K562 (cell line): Measurements from ENCODE around the gene NMNAT2. TPM values are rescaled to one million over a fixed set of nuclear protein-coding genes. Genes with fewer than 3 reads are reported as not detected.

Experiments used
- ARID1B ChIP-seq: fragments of 450-650 bp; IDR thresholded peaks from 2 replicates; pipeline ENCODE4 v1.6.1; 2016; ENCODE audit warnings: antibody characterized with exemption, mild to moderate bottlenecking, inconsistent platforms
- BACH1 ChIP-seq: fragments of 200-800 bp; sonication (Bioruptor generic); IDR thresholded peaks from 2 replicates; pipeline ENCODE4 v1.6.1; 2016; ENCODE audit warnings: missing genetic modification characterization, missing compliant biosample characterization
- CTBP1 ChIP-seq: fragments of 450-650 bp; IDR thresholded peaks from 2 replicates; pipeline ENCODE4 v1.6.1; 2016; ENCODE audit warnings: borderline replicate concordance
- DIDO1 ChIP-seq: fragments of 450-650 bp; IDR thresholded peaks from 2 replicates; pipeline ENCODE4 v1.6.1; 2016; ENCODE audit warnings: low read depth, missing biosample characterization, missing genetic modification characterization
- EP400 ChIP-seq: fragments of 450-650 bp; IDR thresholded peaks from 2 replicates; pipeline ENCODE4 v1.6.1; 2017; ENCODE audit warnings: antibody characterized with exemption, mild to moderate bottlenecking, moderate library complexity
- FIP1L1 ChIP-seq: fragments of 200-400 bp; formaldehyde crosslinking; IDR thresholded peaks from 2 replicates; pipeline ENCODE4 v1.6.1; 2018; ENCODE audit warnings: mild to moderate bottlenecking, low read depth, low read length; ENCODE audit not compliant: poor library complexity, severe bottlenecking
- FOXK2 ChIP-seq, 2 experiments: fragments of 450-650 bp; IDR thresholded peaks in 1 of 2; conservative IDR thresholded peaks in 1 of 2; 2 replicates each; pipeline ENCODE4 v1.6.1; 2016; ENCODE audit warnings: low read depth in 2 of 2, mild to moderate bottlenecking in 1 of 2
- GABPA ChIP-seq: fragments of 200-800 bp; sonication (Bioruptor generic); conservative IDR thresholded peaks from 2 replicates; pipeline ENCODE4 v1.6.1; 2016; ENCODE audit warnings: low read depth, missing genetic modification characterization, missing compliant biosample characterization
- KAT7 ChIP-seq: sonication (generic); formaldehyde crosslinking; IDR thresholded peaks from 2 replicates; pipeline ENCODE4 v1.8.0; 2022; ENCODE audit warnings: missing genetic modification reagents, mild to moderate bottlenecking, borderline replicate concordance
- NFYB ChIP-seq: IDR thresholded peaks from 2 replicates; pipeline ENCODE4 v1.6.1; 2011; ENCODE audit warnings: mild to moderate bottlenecking, moderate library complexity; ENCODE audit not compliant: insufficient read length; ENCODE audit errors: extremely low read depth
- NR4A1 ChIP-seq, 2 experiments: fragments of 250-450 bp in 1 of 2; fragments of 450-650 bp in 1 of 2; sonication (Bioruptor Pico) in 1 of 2; IDR thresholded peaks; 2 replicates each; pipeline versions ENCODE4 v1.4.0 to v1.6.1; 2016 to 2020; ENCODE audit warnings: mild to moderate bottlenecking in 2 of 2, missing compliant biosample characterization in 1 of 2, missing genetic modification characterization in 1 of 2, moderate library complexity in 1 of 2
- PML ChIP-seq: IDR thresholded peaks from 2 replicates; pipeline ENCODE4 v1.6.1; 2012; ENCODE audit warnings: low read length, inconsistent platforms
- RHOXF2B ChIP-seq: fragments of 250-450 bp; sonication (Bioruptor Pico); conservative IDR thresholded peaks from 2 replicates; pipeline ENCODE4 v1.5.1; 2021
- SLC30A9 ChIP-seq: fragments of 250-450 bp; sonication (Bioruptor Pico); IDR thresholded peaks from 2 replicates; pipeline ENCODE4 v1.8.0; 2022; ENCODE audit warnings: mild to moderate bottlenecking, moderate library complexity
- SRF ChIP-seq, 2 experiments: fragments of 250-450, 450-650 bp in 1 of 2; sonication (Bioruptor Pico) in 1 of 2; sonication (generic) in 1 of 2; formaldehyde crosslinking; IDR thresholded peaks; 2 replicates each; pipeline versions ENCODE4 v1.5.0 to v1.5.1; 2020 to 2022; ENCODE audit warnings: mild to moderate bottlenecking in 1 of 2, missing genetic modification reagents in 1 of 2
- TARDBP ChIP-seq: fragments of 450-650 bp; IDR thresholded peaks from 2 replicates; pipeline ENCODE4 v1.6.1; 2016
- TFE3 ChIP-seq: fragments of 450-650 bp; formaldehyde crosslinking; IDR thresholded peaks from 2 replicates; pipeline ENCODE4 v1.4.0; 2020; ENCODE audit warnings: mild to moderate bottlenecking, mixed read lengths
- U2AF1 ChIP-seq: fragments of 200-400 bp; formaldehyde crosslinking; optimal IDR thresholded peaks from 2 replicates; pipeline ENCODE3; 2017; ENCODE audit warnings: mild to moderate bottlenecking, low read depth, low read length, moderate library complexity
- ZNF12 ChIP-seq: sonication (generic); formaldehyde crosslinking; IDR thresholded peaks from 2 replicates; pipeline ENCODE4 v1.4.0; 2020; ENCODE audit warnings: mild to moderate bottlenecking, missing genetic modification reagents
- ZNF165 ChIP-seq: fragments of 250-450 bp; sonication (Bioruptor Pico); IDR thresholded peaks from 2 replicates; pipeline ENCODE4 v1.4.0; 2020; ENCODE audit warnings: borderline replicate concordance
- ZNF239 ChIP-seq: fragments of 250-450 bp; sonication (Bioruptor Pico); IDR thresholded peaks from 2 replicates; pipeline ENCODE4 v1.4.0; 2020; ENCODE audit warnings: mild to moderate bottlenecking
- ZNF41 ChIP-seq: fragments of 250-450 bp; sonication (Bioruptor Pico); conservative IDR thresholded peaks from 2 replicates; pipeline ENCODE4 v1.4.0; 2020; ENCODE audit warnings: mild to moderate bottlenecking
- ZNF76 ChIP-seq: fragments of 250-450 bp; sonication (Bioruptor Pico); IDR thresholded peaks from 2 replicates; pipeline ENCODE4 v1.4.0; 2020; ENCODE audit warnings: mild to moderate bottlenecking, moderate library complexity, borderline replicate concordance
- polyA plus RNA-seq, 8 experiments: library from polyadenylated mRNA; depleted of rRNA in 4 of 8; stranded (reverse) in 5 of 8; unstranded in 3 of 8; fragments of >200 nt; fragmentation: Nextera tagmentation in 2 of 8; fragmentation: Illumina TruSeq in 1 of 8; extraction: Ambion mirVana in 2 of 8; extraction: Trizol in 1 of 8; gene quantifications; 2 replicates each; pipeline versions ENCODE4 v1.2.1 to v1.2.3, GENCODE V29; 2011 to 2014; ENCODE audit warnings: inconsistent platforms in 1 of 8, missing spikeins in 1 of 8
- total RNA-seq, 7 experiments: library from RNA; depleted of rRNA in 6 of 7; stranded (reverse); fragments of >200 nt in 6 of 7; fragmentation: Illumina TruSeq in 2 of 7; extraction: Trizol in 2 of 7; gene quantifications; 2 replicates each; pipeline versions ENCODE4 v1.2.1 to v1.2.3, GENCODE V29; 2011 to 2021; ENCODE audit warnings: low replicate concordance in 1 of 7
- TF ChIP-seq, protein P1 (sequence below): fragments of 450-650 bp; conservative IDR thresholded peaks from 2 replicates; pipeline ENCODE4 v1.6.1; 2016; ENCODE audit warnings: missing genetic modification characterization, low read depth, mild to moderate bottlenecking, missing compliant biosample characterization, moderate library complexity
- TF ChIP-seq, protein P2 (sequence below): fragments of 450-650 bp; IDR thresholded peaks from 2 replicates; pipeline ENCODE4 v1.6.1; 2016; ENCODE audit warnings: low read depth, mild to moderate bottlenecking, moderate library complexity
- TF ChIP-seq, protein P3 (sequence below): fragments of 450-650 bp; IDR thresholded peaks from 2 replicates; pipeline ENCODE4 v1.6.1; 2016; ENCODE audit warnings: missing biosample characterization, missing genetic modification characterization

The NMNAT2 gene
- total and polyA plus RNA-seq, 9 of the 15 experiments (the other 6 are each of a cell fraction or from before 2014, with no cell fraction given): not detected

DNA sequence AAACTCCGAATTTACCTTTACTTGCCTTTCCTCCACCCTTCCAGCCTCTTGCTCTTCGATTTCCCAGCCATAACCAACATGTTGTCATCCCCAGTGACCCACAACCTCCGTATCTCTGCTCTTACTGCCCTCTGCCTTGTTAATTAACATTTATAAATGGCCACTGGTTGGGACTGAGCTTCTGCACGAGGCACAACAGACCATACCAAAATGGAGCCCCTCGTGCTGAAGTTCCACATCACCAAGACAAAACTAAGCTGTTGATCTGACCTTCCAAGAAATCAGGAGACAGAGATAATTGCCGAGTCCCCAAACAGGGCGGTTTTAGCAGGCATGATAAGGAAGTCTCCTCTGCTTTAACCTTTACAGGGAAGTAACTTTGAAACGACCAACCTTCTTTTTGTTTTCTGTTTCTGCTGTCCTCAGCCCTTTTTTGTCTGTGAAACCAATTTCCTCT is 71.9 kb downstream of the NMNAT2 start (continued):
- TF ChIP-seq NFYB: no peak
- TF ChIP-seq ZNF12: no peak
- TF ChIP-seq SRF (CRISPR knock-in tag; IDR thresholded peaks at IDR 0.05): no peak
- TF ChIP-seq ZNF41 (CRISPR knock-in tag): no peak
- no peak for TF ChIP-seq U2AF1
- peak; percentile 77 for TF ChIP-seq ZNF239 (CRISPR knock-in tag)
- peak; percentile 54 for TF ChIP-seq GABPA
- no peak for TF ChIP-seq FOXK2 (conservative IDR thresholded peaks at IDR 0.05 in 1 of 2, IDR thresholded peaks at IDR 0.05 in 1 of 2; ENCODE audit: low read depth in 2 of 2)
- no peak for TF ChIP-seq TFE3 (CRISPR knock-in tag)
- TF ChIP-seq FIP1L1: no peak
- 0 out of 2 replicates have a peak, but pooled peaks have one; percentile 30 for TF ChIP-seq CTBP1
- TF ChIP-seq, protein P1, sequence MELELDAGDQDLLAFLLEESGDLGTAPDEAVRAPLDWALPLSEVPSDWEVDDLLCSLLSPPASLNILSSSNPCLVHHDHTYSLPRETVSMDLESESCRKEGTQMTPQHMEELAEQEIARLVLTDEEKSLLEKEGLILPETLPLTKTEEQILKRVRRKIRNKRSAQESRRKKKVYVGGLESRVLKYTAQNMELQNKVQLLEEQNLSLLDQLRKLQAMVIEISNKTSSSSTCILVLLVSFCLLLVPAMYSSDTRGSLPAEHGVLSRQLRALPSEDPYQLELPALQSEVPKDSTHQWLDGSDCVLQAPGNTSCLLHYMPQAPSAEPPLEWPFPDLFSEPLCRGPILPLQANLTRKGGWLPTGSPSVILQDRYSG (tag): peak; percentile 90
- TF ChIP-seq, protein P2, sequence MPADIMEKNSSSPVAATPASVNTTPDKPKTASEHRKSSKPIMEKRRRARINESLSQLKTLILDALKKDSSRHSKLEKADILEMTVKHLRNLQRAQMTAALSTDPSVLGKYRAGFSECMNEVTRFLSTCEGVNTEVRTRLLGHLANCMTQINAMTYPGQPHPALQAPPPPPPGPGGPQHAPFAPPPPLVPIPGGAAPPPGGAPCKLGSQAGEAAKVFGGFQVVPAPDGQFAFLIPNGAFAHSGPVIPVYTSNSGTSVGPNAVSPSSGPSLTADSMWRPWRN: no peak
- 0 out of 2 replicates have a peak, but pooled peaks have one; percentile 16 for TF ChIP-seq DIDO1 (tag)
- TF ChIP-seq TARDBP: no peak
- TF ChIP-seq RHOXF2B: 0 out of 2 replicates have a peak, but pooled peaks have one; percentile 82
- no peak for TF ChIP-seq SLC30A9 (CRISPR knock-in tag)
- TF ChIP-seq KAT7 (CRISPR knock-in tag): no peak
- TF ChIP-seq ZNF165 (CRISPR knock-in tag): 0 out of 2 replicates have a peak, but pooled peaks have one; percentile 19
- 0 out of 2 replicates have a peak, but pooled peaks have one; percentile 11 for TF ChIP-seq ARID1B
- TF ChIP-seq PML: no peak
- TF ChIP-seq ZNF76 (CRISPR knock-in tag): 0 out of 2 replicates have a peak, but pooled peaks have one; percentile 34
- peak; percentile 50; the same call in 1 of the 2 replicates for TF ChIP-seq EP400
- no peak for TF ChIP-seq NR4A1 (CRISPR knock-in tag; IDR thresholded peaks at IDR 0.05)
- TF ChIP-seq NR4A1 (tag; IDR thresholded peaks at IDR 0.05): peak; percentile 93
- TF ChIP-seq, protein P3, sequence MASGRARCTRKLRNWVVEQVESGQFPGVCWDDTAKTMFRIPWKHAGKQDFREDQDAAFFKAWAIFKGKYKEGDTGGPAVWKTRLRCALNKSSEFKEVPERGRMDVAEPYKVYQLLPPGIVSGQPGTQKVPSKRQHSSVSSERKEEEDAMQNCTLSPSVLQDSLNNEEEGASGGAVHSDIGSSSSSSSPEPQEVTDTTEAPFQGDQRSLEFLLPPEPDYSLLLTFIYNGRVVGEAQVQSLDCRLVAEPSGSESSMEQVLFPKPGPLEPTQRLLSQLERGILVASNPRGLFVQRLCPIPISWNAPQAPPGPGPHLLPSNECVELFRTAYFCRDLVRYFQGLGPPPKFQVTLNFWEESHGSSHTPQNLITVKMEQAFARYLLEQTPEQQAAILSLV (tag): 0 out of 2 replicates have a peak, but pooled peaks have one; percentile 4
- peak; percentile 51; the same call in 1 of the 2 replicates for TF ChIP-seq BACH1 (tag)
